C4-2B (cell line): Measurements from ENCODE around the gene MAX.

Experiments used
- ZFX ChIP-seq: fragments of 450-650 bp; IDR thresholded peaks from 2 replicates; pipeline ENCODE4 v1.6.1; 2017
- TF ChIP-seq, protein P1 (sequence below): fragments of 450-650 bp; conservative IDR thresholded peaks from 2 replicates; pipeline ENCODE4 v1.5.1; 2017; ENCODE audit warnings: mild to moderate bottlenecking

DNA sequence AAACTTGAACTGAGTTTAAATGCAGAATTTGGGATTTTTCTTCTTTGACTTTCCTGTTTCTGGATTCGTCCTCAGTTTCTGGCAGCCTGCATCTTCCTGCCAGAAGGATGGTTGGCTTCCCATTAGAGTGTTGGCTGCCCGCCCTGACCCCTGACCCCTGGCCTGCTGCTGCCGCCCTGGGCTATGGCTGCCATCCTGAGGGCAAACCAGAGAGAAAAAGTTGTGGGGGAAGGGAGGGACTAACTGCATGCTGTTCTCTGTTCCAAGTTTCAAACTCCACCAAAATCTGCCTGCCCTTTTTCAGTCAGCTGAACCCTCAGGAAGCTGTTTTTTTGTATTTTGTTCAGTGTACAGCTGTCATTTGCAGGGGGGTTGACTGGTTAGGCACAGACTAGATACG, 67.3 kb downstream of the MAX start:
- TF ChIP-seq, protein P1, sequence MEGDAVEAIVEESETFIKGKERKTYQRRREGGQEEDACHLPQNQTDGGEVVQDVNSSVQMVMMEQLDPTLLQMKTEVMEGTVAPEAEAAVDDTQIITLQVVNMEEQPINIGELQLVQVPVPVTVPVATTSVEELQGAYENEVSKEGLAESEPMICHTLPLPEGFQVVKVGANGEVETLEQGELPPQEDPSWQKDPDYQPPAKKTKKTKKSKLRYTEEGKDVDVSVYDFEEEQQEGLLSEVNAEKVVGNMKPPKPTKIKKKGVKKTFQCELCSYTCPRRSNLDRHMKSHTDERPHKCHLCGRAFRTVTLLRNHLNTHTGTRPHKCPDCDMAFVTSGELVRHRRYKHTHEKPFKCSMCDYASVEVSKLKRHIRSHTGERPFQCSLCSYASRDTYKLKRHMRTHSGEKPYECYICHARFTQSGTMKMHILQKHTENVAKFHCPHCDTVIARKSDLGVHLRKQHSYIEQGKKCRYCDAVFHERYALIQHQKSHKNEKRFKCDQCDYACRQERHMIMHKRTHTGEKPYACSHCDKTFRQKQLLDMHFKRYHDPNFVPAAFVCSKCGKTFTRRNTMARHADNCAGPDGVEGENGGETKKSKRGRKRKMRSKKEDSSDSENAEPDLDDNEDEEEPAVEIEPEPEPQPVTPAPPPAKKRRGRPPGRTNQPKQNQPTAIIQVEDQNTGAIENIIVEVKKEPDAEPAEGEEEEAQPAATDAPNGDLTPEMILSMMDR, result no peak
- no peak for TF ChIP-seq ZFX
